COR-L47 (cell line): Measurements from ENCODE around the gene UTP18.
"Not testable (repeated sequence)": the region's sequence is repeated elsewhere in the genome, so short reads cannot be mapped to it uniquely, and the experiment has no call there.

Source experiments
- DNase-seq: peaks from one replicate; lab custom pipeline; 2025; lab: John Stamatoyannopoulos, UW

The UTP18 gene

DNA sequence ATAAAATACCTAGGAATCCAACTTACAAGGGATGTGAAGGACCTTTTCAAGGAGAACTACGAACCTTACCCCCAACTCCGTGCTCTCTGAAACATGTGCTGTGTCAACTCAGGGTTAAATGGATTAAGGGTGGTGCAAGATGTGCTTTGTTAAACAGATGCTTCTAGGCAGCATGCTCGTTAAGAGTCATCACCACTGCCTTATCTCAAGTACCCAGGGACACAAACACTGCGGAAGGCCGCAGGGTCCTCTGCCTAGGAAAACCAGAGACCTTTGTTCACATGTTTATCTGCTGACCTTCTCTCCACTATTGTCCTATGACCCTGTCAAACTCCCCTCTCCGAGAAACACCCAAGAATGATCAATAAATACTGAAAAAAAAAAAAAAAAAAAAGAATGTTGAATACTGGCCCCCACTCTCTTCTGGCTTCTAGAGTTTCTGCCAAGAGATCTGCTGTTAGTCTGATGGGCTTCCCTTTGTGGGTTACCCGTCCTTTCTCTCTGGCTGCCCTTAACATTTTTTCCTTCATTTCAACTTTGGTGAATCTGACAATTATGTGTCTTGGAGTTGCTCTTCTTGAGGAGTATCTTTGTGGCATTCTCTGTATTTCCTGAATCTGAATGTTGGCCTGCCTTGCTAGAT, 70.6 kb downstream of the UTP18 start:
- DNase-seq, result not testable (repeated sequence)

DNA sequence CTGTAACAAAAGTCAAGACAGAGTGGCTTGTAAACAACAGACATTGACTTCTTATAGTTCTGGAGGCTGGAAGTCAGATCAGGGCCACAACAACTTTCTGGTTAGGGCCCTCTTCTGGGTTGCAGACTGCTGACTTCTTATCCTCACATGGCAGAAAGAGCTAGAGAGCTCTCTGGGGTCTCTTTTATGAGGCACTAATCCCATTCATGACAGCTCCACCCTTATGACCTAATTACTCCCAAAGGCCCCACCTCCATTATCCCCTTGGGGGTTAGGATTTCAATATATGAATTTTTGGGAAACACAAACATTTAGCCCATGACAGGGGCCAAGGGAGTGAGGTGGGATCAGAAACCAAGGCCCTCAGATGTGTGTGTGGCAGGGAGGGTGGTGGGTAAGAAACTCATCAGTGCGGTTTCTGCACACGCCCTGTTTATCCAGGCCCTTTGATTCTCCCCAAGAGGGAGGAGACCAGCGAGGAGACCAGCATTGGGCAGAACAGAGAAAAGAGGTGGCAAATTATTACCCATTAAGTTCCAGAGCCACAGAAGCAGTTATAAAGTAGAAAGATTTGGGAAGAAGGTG, 74.8 kb downstream of the UTP18 start:
- no peak for DNase-seq

DNA sequence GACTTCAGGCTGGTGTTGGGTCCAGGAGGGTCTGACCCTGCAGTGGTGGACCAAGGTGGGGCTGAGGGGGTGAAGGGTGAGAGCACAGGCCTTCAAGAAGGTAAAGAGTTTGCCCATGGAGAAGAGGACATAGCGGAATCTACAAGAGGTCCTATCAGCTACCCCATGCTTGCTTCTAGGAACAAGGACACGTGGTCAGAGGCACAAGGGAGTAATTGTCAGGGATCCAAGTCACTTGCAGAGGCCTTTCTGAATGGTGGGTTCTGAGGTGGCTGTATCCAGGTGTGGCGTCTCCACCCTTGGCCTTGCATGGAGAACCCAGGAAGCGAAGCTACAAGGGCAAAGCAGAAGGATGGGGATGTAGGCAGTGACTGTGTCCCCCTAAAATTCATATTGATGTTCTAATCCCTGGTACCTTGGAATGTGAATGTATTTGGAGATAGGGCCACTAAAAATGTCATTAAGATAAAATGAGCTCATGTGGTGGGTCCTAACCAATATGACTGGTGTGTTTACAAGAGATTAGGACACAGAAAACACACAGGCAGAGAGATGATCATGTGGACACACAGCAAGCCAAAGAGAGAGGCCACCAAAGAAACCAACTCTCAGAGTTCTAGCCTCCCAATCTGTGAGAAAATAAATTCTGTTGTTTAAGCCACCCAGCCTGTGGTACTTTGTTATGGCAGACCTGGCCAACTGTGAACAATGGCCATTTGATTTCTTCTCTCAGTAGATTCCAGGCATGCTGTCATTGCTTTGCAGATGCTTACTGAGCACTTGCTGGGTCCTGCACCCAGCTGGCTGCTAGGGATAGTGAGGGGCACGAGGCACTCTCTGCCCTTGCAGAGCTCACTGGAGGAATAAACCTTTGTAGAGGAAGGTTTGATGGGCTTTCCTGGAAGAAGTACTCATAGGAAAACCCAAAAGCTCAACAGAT, 75.8 kb downstream of the UTP18 start:
- no peak for DNase-seq

DNA sequence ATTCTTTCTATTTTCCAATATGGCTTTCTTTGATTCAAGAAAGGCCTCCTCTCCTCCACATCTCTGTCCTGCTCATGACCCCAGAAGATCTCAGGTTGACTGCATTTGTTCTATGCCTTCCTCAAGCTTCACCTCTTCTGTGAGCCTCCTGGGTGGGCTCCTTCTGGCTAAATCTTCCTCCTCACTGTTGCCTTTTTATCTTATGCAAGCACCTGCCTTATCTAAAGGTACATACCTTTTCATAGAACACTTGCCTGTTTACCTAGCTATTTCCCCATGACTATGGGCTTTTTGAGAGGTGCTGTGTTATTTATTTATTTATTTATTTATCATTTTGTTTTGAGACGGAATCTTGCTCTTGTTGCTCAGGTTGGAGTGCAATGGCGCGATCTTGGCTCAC, 81.1 kb downstream of the UTP18 start:
- DNase-seq, result no peak

DNA sequence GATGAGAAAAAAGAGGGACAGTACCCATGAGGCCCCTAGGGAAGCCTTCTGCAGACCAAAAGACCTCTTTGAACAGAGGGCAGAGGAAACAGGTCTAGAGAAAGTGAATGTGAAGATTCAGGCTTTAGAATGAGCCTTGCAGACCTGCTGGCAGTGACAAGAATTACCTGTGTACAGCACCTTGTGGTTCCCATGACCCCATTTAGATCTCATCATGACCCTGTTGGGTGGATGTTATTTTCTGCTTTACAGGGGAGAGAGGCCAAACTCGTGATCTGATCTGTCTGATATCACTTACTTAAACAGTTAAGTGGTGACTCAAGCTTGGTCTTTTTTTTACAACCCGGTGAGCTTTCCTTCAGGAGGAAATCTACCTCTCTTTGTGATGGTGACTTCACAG, 81.9 kb downstream of the UTP18 start:
- DNase-seq, result no peak

DNA sequence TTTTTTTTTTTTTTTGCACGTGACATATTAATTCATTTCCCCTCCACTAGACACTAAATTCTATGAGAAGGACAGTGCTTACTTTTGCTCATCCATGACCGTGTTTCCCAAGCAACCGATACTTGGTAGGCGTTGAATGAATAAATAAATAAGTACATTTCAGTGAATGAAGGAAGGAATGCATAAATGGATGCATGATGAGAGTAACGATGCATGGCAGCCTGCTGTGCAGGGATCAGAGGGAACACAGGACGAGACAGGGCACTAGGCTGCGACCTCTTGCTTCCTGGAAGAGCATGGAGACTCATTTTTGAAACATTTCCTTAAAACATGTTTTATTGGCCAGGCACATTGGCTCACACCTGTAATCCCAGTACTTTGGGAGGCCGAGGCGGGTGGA, 84.2 kb downstream of the UTP18 start:
- DNase-seq, result no peak

DNA sequence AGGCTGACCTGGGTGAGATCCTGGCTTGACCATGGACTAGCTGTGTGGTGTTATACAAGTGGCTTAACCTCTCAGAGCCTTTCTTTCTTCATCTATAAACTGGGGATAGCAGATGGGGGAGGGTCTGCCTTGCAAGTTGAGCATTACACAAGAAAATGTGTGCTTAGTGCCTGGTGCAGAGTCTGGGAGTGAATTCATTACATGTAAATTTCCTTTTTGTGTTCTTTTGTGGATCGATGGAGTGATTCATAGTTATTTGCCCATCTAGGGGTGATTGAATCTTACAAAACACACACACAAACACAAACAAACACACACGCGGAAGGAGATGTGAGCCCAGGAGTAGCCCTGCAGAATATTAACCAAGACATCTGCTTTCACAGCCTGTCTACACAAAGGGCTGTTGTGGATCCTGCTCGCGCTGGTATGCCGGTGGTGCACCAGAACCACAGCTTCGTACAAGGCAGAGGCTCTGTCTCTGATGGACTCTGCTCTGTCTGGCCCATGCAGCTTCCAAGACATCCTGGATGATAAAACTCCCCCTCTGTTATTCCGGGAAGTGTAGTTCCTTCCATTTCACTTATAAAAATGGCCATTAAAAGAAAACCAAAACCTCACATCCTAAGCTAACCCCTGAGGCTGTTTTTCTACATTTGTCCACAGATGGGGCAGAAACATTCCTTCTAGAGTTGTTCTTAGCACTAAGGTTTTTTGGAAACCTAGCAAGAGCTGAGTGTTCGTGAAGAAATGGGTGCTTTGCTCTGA, 86.1 kb downstream of the UTP18 start:
- DNase-seq, result no peak
